ENCODE data around the gene SDHD. TPM values are rescaled to one million over a fixed set of nuclear protein-coding genes. Genes with fewer than 3 reads are reported as not detected.

The SDHD gene
- total and polyA plus RNA-seq, 2 donors (not counting 3 experiments of a cell fraction or from before 2014, with no cell fraction given): 72.3 to 169 TPM

DNA sequence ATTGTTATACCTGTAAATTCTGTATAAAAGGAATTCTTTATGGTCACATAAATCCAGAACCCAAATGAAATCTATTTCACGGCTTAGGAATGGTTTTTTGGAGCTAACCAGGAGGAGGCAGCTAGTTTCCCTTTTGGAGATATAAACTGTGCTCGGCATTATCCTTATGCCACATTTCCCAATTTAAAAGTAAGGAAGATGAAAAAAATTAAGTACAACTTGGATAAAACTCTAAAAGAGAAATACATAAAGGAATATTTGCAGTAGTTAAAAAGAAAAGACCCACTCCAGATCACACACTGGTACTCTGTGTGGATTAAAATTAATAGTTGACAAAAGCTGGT, 43.7 kb upstream of the SDHD start:
- dilution Hi-C loops (cut with MboI; ENCODE audit: extremely low pct_ligation_motif_present, low sequenced_read_pairs) (no loop called here), intact Hi-C loops (cut with micrococcal nuclease) (no loop called here)
- Histone ChIP-seq H3K9me3 (replicated peaks; ENCODE audit: control insufficient read depth, insufficient read depth, low read length) (no peaks in the 10 kb centered on the region), H3K79me2 (ENCODE audit: control insufficient read depth, insufficient read depth, low read length) (peaks cover 2% of the 10 kb centered on the region), H3K27ac (ENCODE audit: insufficient read depth, low read depth, low read length) (peak overlapping the region; percentile 7), H2AFZ (ENCODE audit: low read depth, low read length) (no peak overlapping the region), H3K9ac (replicated peaks; ENCODE audit: extremely low read depth, insufficient read depth, low read length) (no peak overlapping the region), H4K20me1 (replicated peaks; ENCODE audit: control insufficient read depth, extremely low read depth, insufficient read depth, low read length) (no peaks in the 10 kb centered on the region), H3K4me2 (ENCODE audit: insufficient read depth, low read length) (peak overlapping the region; percentile 12), H3K4me1 (ENCODE audit: control insufficient read depth, extremely low read depth, insufficient read depth, low read length) (peaks cover 14% of the 10 kb centered on the region), H3K9me1 (replicated peaks; ENCODE audit: control insufficient read depth, extremely low read depth, insufficient read depth, low read length) (no peaks in the 10 kb centered on the region), H3K27me3 (ENCODE audit: control insufficient read depth in 2 of 2, insufficient read depth in 2 of 2, low read length in 2 of 2) (no peaks in the 10 kb centered on the region), H3K4me3 (replicated peaks in 1 of 3; ENCODE audit: insufficient read depth in 1 of 3, low read depth in 1 of 3, low read length in 3 of 3) (no peak overlapping the region), H3K36me3 (ENCODE audit: control insufficient read depth in 2 of 2, extremely low read depth in 1 of 2, insufficient read depth in 2 of 2, low read length in 2 of 2) (peaks cover 6 to 12% of the 10 kb centered on the region in 2 experiments)
- ChIA-PET POLR2A (no interaction called here), CTCF (interaction anchor here (1.0 to 1.5 kb wide), 4 partner anchors 11 to 39 kb away, joined by 3 to 5 read pairs (median 4); no protein-coding TSS in a partner anchor)
- BruUV-seq (replicated peaks): no TSS peak
- FAIRE-seq: no peak
- no peak for DNase-seq (ENCODE audit: low read depth, low spot score)
- TF ChIP-seq, protein P1, sequence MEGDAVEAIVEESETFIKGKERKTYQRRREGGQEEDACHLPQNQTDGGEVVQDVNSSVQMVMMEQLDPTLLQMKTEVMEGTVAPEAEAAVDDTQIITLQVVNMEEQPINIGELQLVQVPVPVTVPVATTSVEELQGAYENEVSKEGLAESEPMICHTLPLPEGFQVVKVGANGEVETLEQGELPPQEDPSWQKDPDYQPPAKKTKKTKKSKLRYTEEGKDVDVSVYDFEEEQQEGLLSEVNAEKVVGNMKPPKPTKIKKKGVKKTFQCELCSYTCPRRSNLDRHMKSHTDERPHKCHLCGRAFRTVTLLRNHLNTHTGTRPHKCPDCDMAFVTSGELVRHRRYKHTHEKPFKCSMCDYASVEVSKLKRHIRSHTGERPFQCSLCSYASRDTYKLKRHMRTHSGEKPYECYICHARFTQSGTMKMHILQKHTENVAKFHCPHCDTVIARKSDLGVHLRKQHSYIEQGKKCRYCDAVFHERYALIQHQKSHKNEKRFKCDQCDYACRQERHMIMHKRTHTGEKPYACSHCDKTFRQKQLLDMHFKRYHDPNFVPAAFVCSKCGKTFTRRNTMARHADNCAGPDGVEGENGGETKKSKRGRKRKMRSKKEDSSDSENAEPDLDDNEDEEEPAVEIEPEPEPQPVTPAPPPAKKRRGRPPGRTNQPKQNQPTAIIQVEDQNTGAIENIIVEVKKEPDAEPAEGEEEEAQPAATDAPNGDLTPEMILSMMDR (IDR thresholded peaks at IDR 0.05; ENCODE audit: extremely low read depth in 1 of 2, insufficient read depth in 1 of 2, low read depth in 1 of 2, low read length in 2 of 2): no peak
- no peak for TF ChIP-seq POLR2A (IDR thresholded peaks at IDR 0.05; ENCODE audit: low read depth, low read length)
- no peak for TF ChIP-seq MYC (IDR thresholded peaks at IDR 0.05; ENCODE audit: low read depth, low read length)
- TF ChIP-seq FOS (IDR thresholded peaks at IDR 0.05; ENCODE audit: borderline replicate concordance, insufficient read depth, low read length): no peak
- TF ChIP-seq JUN (IDR thresholded peaks at IDR 0.05; ENCODE audit: borderline replicate concordance, insufficient read depth, insufficient read length, low read depth): no peak
- no peak for TF ChIP-seq EZH2 (IDR thresholded peaks at IDR 0.05; ENCODE audit: borderline replicate concordance, low read depth, low read length, severe bottlenecking)
- TF ChIP-seq, protein P2, sequence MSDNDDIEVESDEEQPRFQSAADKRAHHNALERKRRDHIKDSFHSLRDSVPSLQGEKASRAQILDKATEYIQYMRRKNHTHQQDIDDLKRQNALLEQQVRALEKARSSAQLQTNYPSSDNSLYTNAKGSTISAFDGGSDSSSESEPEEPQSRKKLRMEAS (IDR thresholded peaks at IDR 0.05; ENCODE audit: insufficient read depth, insufficient read length): no peak
- no peak for TF ChIP-seq POLR2AphosphoS5 (IDR thresholded peaks at IDR 0.05; ENCODE audit: insufficient read depth, low read depth, low read length)
- no peak for TF ChIP-seq GATA2 (IDR thresholded peaks at IDR 0.05; ENCODE audit: insufficient read depth, insufficient read length, low read depth, low read length)
